Motor neuron (in vitro differentiated cells): ENCODE results near the gene BCOR. TPM values are rescaled to one million over a fixed set of nuclear protein-coding genes. Genes with fewer than 3 reads are reported as not detected.

Source experiments
- ATAC-seq, 8 experiments: fragments of 200-7000 bp; cut with Tn5 transposase; replicated peaks in 6 of 8; 2 replicates each; pipeline ENCODE4 v1.8.0; 2021; ENCODE audit warnings: mild to moderate bottlenecking in 8 of 8, moderate library complexity in 8 of 8
- H3K27ac ChIP-seq, 2 donors: fragments of 250-450 bp; sonication (Bioruptor Pico); 2 replicates each; pipeline ENCODE4 v1.9.0; 2021; ENCODE audit warnings: antibody characterized with exemption in 2 of 2, mild to moderate bottlenecking in 2 of 2, moderate library complexity in 1 of 2
- H3K4me1 ChIP-seq, 2 donors: fragments of 250-450 bp; sonication (Bioruptor Pico); replicated peaks in 1 of 2; 2 replicates each; pipeline ENCODE4 v1.6.1; 2021; ENCODE audit warnings: antibody characterized with exemption in 2 of 2, mild to moderate bottlenecking in 2 of 2, moderate library complexity in 1 of 2
- H3K4me3 ChIP-seq, 5 donors: fragments of 250-450 bp; sonication (Bioruptor Pico); 2 replicates each; pipeline ENCODE4 v1.9.0; 2021; ENCODE audit warnings: antibody characterized with exemption in 5 of 5, mild to moderate bottlenecking in 5 of 5, moderate library complexity in 4 of 5
- WGBS, 10 experiments: fragments of 450-650 bp; shearing (Covaris generic); methylation state at CpG; one replicate each; pipeline ENCODE4 v1.0.0; 2022; 5-methylcytosine and 5-hydroxymethylcytosine counted together
- in situ Hi-C, 9 experiments: fragments of 400-800 bp; cut with MboI; loops; one replicate each; pipeline ENCODE4 v1.15.0; 2021; ENCODE audit warnings: low sequenced_read_pairs in 9 of 9, low pct_unique_long_range_greater_than_20kb in 2 of 9; ENCODE audit not compliant: unreplicated experiment in 9 of 9
- total RNA-seq, 8 experiments: library from RNA; unstranded; fragments of 300-600 nt; gene quantifications; 2 replicates each; pipeline versions ENCODE4 v1.2.3 to v1.2.4, GENCODE V29; 2022

Gene BCOR
- total RNA-seq, 8 experiments from 2014 or later: 12.1 to 102 (median 42.6) TPM

DNA sequence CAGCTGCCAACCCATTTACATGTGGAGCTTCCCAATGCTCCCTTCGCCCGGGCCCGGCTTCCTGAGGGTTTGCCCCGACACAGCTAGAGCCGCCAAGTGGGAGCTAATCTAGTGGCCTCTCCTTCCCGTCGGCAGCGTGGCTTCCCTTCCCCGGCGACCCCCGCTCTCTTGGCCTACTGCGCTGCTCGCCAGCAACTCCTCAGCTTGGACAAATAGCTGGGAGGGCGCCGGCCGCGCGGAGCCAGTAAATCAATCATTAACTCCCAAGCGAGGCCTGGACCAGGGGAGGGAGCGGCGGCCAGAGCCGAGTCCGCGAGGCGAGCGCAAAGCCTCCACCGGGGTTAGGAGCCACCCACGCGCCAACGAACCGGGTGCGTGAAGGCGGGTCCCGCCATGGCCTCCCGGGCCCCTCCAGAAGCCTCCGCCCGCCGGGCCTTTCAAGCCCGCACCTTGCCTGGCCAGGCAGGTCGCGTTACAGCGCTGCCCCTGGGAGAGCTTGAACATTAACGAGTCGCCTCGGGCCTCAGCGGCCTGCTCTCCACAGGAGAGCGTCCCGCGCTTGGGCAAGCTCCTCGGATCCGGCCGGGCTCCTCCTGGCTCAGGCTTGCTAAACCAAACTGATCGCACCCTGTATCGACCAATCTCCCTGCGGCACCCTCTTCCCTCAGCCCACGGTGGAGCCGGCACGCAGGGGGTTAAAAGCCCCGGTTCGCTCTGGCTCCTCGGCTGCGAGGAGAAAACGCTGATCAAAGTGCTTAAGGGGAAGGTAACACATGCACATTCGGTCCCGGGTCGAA lies 10.6 kb upstream of the BCOR start:
- in situ Hi-C loops: no loop called here
- Histone ChIP-seq H3K4me3 (peak overlapping the region; percentile 40 to 48 (median 45)), H3K27ac (peak overlapping the region; percentile 93 to 95), H3K4me1 (peaks cover 16 to 27% of the 10 kb centered on the region in 2 donors)
- ATAC-seq: peak in 7 of 8 experiments; percentile 5 to 25 (median 11)
- 10% methylated on average over 15 of the region's 66 CpGs; no CpG with 5 or more reads in 9 of the 10 experiments for WGBS, 10 experiments

DNA sequence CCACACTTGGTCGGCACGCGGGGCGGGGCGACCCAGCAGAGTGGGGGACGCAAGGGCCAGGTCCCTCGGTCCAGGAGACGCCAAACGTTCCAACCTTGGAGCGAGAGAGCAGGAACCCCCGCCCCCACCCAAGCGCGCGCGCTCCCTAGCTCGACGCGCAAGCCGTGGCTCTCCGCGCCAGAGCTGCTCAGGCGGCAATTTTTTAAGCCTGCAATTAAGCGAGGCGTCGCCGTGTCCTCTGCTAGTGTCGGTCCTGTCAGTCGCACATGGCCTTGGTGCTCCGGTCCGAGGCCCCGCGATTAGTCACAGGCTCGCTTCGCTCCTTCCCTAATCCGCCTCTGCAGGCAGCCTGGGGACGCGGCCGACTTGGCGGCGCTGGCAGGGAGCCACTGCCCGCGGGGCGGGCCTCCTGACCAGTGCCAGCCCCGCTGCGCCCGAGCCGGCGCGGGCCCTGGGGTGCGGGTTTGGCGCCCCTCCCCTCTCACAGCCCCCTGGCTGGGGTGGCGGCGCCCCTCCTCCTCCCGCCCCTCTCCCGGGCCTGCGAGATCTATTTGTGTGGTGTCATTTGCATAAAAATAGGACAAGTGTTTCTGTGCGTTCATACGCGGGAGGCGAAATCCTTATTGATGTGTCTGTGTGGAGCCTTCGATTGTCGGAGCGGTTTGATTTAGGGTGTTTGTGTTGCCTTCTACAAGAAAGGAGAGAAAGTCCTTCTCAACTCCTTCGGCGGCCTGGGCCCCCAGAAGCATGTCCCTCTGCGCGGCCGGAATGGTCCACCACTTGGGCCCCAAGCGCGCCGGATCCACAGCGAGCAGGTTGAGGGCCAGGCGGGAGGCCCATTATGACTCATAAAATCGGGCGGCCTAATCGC lies 9.8 kb upstream of the BCOR start:
- Histone ChIP-seq H3K4me1 (peaks cover 22 to 33% of the 10 kb centered on the region in 2 donors), H3K27ac (peak overlapping the region; percentile 93 to 95), H3K4me3 (peak overlapping the region; percentile 33 to 48 (median 45))
- ATAC-seq: peak in 6 of 8 experiments; percentile 2 to 34 (median 28)
- 45% methylated on average over 22 of the region's 76 CpGs; no CpG with 5 or more reads in 9 of the 10 experiments for WGBS, 10 experiments
- in situ Hi-C loops: no loop called here

DNA sequence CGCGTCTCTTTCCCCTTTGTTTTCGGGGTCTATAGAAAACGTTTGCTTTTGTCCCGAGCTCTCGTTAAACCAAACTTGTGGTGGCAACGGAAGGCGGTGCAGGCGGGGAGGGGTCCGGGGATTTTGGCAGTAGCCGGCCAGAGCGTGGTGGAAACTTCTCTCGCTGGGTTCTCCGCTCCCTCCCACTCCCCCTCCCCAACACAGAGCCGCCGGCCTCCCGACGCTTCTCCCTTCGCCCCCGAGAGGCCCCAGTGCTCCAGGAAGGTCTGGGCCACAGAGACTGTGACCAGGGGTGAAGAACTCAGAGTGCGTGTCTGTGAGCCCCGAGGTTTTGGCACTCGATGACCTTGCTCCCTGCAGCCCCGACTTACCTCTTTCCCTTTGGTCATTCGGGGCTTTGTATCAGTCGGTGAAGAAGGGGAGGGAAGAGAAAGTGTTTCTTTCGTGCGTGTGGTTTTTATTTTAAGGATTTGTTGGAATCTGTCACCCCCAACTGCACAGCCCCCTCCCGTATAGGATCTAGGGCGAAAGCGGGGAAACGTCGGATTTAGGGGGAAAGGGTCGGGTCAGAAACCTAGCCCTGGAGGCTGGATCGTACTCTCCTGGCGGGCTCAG lies 9.0 kb upstream of the BCOR start:
- H3K27ac ChIP-seq: peak overlapping the region; percentile 93 to 95
- no peak for ATAC-seq
- in situ Hi-C loops: no loop called here

DNA sequence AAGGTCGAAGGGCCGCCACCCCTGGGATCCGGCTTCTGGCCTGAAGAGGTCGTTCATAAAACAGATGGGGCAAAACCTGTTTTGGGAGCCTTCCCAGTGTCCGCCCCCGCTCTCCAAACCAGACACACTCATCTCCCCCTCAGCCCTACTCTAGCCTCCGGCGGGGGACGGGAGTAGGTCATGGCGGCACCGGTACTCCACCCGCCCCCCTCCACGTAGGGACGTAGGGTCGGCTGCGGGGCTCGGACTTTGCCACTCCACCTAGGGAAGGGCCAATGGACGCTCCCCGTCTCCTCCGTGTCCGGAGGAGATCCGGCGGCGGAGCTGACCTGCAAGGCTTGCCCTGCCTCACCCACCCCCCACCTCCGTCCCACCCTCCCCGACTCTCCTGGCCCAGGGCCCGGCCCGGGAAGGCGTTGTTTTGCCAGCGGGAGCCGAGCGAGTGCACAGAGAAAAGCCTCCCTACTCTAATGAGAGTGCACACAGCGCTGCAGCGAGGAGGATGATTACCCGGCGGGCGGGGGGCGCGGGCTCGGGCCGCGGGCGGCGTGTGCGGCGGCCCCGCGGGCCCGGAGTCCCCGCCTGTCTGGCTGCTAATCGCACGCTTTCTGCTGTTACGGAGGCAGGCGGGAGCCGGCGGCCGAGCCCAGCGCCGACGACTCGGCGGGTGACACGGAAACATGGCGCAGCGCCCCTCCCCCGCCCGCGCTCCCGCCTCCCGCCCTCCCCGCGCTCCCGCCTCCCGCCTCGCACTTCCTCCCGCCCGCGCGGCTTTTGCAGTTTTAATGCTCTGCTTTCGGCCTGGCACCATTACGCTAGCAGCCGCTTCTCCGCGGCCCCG lies 8.3 kb upstream of the BCOR start:
- peak overlapping the region; percentile 33 to 48 (median 45) for H3K4me3 ChIP-seq
- 43% methylated on average over 7 of the region's 85 CpGs; no CpG with 5 or more reads in 9 of the 10 experiments for WGBS, 10 experiments
- peak overlapping the region; percentile 93 to 95 for H3K27ac ChIP-seq
- peaks cover 37 to 48% of the 10 kb centered on the region in 2 donors for H3K4me1 ChIP-seq
- peak; percentile 7 to 46 (median 26) for ATAC-seq
- in situ Hi-C loops: no loop called here

More for the DNA sequence above, 9.0 kb upstream of the BCOR start:
- Histone ChIP-seq H3K4me3 (peak overlapping the region; percentile 33 to 48 (median 45)), H3K4me1 (peaks cover 30 to 40% of the 10 kb centered on the region in 2 donors)
- WGBS, 10 experiments: 43 to 45% methylated on average over 4 to 10 of the region's 36 CpGs; no CpG with 5 or more reads in 8 of the 10 experiments

DNA sequence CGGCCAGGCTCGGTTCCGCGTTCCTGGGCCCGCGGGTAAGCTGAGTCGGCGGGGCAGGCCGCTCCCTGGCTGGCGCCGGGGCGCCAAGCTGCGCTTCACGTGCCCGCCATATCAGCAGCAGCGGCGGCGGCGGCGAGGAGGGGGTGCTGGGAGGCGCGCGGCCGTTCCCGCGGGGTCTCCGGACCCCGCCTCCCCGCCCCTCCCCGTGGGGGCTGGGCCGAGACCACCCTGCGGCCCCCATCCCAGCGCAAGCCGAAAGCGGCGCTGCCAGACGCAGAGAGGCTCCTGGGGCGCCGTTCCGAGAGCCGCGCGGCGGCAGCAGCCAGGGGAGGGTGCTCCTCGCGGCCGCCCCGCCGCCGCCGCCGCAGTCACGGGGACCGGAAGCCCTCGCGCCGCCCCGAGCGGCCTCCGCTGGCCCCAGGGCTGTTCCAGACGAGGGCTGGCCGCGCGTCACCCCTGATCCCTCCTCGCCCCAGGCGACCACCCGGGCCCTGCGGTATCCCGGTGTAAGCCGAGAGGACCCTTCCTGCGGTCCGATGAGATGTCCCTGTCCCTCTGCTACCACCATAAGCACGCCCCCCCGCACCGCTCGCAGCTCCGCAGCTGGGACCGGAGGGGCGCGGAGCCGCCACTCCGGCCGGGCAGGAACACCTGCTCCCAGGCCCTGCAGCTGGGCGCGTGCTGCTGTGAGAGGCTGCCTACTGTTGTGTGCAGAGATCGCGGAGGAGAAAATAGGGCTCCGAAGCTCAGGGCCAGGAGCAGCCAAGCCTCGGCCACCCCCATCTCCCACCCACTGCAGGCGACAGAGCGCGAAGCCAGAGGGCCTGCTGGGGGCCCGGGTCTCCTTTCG lies 7.5 kb upstream of the BCOR start:
- 46% methylated on average over 13 of the region's 94 CpGs; no CpG with 5 or more reads in 9 of the 10 experiments for WGBS, 10 experiments
- Histone ChIP-seq H3K4me3 (peak overlapping the region; percentile 33 to 48 (median 45)), H3K4me1 (peaks cover 45 to 55% of the 10 kb centered on the region in 2 donors), H3K27ac (peak overlapping the region; percentile 93 to 95)
- in situ Hi-C loops: no loop called here
- ATAC-seq: peak; percentile 7 to 41 (median 14)

DNA sequence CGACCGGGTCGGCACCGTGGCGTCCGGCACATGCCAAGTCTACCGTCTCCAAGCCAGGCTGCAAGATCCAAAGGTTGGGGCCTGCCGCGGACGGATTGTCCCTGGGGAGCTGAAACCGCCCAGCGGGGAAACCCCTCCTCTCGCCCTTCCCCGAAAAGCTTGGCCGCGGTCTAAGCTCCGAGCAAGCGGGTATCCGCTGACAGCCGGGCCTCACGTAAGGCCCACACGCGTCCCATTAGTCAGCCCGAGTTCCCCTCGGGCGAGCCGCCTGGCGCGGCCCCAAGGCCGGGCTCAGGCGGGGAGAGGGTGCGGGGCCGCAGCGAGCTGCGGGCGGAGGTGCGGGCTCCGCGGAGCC lies 6.8 kb upstream of the BCOR start:
- H3K4me3 ChIP-seq: peak overlapping the region; percentile 33 to 48 (median 45)
- peak overlapping the region; percentile 93 to 95 for H3K27ac ChIP-seq
- in situ Hi-C loops: no loop called here
- peak in 2 of 8 experiments; percentile 12 to 25 for ATAC-seq
- peaks cover 51 to 61% of the 10 kb centered on the region in 2 donors for H3K4me1 ChIP-seq
- no CpG with 5 or more reads among the region's 39 CpGs for WGBS, 10 experiments

DNA sequence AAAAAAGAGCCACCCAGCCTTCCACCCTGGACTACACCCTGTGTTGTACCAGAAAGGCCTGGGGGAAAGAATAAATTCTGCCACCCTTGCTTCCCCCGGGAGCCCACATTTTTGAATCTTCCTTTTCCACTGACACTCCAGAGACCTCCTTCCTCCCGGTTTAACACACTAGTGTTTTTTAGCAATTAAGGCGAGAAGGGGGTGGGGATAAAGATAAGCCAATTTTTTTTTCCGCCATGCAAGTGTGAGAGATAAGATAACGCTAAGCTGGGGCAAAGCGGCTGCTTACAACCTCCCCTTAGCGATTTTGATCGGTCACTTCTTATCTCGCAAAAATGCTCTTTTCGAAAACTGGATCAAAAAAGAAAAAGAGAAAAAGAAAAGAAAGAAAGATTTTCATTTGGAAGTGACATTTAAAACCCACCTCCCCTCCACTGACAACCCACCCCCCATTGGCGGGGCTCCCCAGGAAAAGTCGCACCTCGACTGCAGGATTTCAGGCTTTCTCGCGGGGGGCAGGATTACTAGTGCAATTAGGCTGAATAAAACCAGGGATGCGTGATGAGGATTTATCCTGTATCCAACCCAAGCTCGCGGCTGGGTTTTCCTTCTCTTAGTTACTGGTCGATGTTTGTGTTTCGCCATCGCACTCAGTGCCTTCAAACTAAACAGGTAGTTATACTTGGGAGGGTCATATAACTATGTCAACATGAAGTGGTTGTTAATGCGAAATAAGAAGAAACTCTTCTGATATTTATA lies 6.0 kb upstream of the BCOR start:
- peak overlapping the region; percentile 33 to 48 (median 45) for H3K4me3 ChIP-seq
- H3K4me1 ChIP-seq: peaks cover 56 to 63% of the 10 kb centered on the region in 2 donors
- 20 to 100% (median 64%) methylated on average over 2 to 16 of the region's 22 CpGs; no CpG with 5 or more reads in 5 of the 10 experiments for WGBS, 10 experiments
- in situ Hi-C loops: no loop called here
- no peak for ATAC-seq
- H3K27ac ChIP-seq: peak overlapping the region; percentile 93 to 95

DNA sequence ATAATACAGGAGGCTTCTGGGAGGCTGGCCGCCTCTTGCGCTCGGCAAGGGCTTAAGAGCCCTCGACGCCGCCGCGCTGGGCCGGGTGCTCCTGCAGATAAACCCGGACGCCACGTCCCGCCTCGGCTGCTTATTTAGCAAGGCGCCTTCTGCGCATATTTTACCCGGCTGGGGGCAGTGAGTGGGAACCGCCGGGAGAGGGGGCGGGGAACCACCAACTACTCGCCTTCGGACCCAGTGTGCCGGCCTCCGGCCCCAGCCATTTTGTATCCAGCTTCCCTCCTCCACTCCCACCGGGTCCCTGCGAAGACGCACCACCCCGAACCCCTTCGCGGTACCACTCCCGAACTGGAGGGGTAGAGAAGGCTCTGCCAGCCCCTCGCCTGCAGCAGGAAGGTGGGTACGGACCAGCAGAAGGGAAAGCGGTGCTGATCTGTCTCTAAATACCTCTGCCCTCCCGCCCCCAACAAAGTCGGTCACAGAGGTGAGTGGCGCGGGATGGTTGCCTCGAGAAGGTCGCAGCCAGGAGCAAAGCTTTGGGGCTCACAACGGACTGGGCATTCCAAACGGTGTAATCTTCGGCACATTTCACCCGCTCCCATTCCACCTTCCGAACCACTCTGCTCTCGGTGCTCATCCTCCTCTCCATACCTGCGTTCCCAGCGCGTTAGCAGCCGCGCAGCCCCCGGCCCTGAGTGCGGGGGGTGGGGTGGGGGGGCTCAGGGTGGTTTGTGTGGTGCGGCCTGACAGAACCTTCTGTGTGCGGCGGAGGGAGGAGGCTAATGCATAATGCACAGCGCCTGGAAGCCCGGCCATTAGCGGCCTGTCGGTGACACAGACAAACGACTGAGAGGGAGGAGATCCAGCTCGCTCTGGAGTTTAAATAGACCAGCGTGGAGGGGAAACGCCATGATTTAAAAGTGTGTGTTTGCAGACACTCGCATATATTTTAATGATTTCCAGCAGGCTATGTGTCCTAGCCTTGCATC lies 4.9 kb upstream of the BCOR start:
- WGBS, 10 experiments: 0 to 42% (median 18%) methylated on average over 2 to 9 of the region's 65 CpGs; no CpG with 5 or more reads in 7 of the 10 experiments
- H3K27ac ChIP-seq: peak overlapping the region; percentile 81 to 95
- in situ Hi-C loops: no loop called here
- peak overlapping the region; percentile 3 to 48 (median 31) for H3K4me3 ChIP-seq
- peak in 5 of 8 experiments; percentile 11 to 45 (median 43) for ATAC-seq
- peaks cover 53 to 56% of the 10 kb centered on the region in 2 donors for H3K4me1 ChIP-seq

DNA sequence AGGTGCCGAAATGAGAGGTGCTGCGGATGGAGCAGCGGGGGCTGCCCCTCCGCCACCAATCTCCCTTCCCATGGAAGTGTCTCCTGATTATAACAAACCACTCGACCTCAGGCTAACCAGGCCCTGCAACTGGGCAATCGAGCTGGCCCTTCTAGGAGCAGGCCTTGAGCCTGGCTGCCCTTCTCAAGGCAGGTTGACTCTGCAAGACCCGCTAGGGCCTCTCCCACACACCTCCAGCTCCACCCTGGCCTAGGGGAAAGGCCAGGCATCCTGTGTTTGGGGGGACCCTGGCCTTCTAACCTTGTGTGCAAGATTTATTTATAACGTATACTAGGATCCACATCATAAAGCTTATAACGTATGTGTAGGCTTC lies 3.7 kb upstream of the BCOR start:
- no peak for ATAC-seq
- Histone ChIP-seq H3K4me1 (peaks cover 49 to 50% of the 10 kb centered on the region in 2 donors), H3K27ac (peak overlapping the region; percentile 52 to 69), H3K4me3 (no peak overlapping the region)
- WGBS, 10 experiments: 43 to 100% (median 80%) methylated on average over 1 to 4 of the region's 9 CpGs; no CpG with 5 or more reads in 7 of the 10 experiments
- in situ Hi-C loops: no loop called here
